Fibroblast of mammary gland (primary cell): ENCODE data around the gene POC1A.

ENCODE experiments used
- DNase-seq: peaks from one replicate; pipeline ENCODE4 v3.0.0-alpha.2; 2010; ENCODE audit warnings: low read depth
- H3K4me3 ChIP-seq: 2 replicates; pipeline ENCODE4 v1.5.1; 2011; ENCODE audit warnings: low read depth, mild to moderate bottlenecking, low read length, moderate library complexity; ENCODE audit not compliant: control insufficient read depth
- TF ChIP-seq, protein P1 (sequence below): conservative IDR thresholded peaks from 2 replicates; pipeline ENCODE4 v1.5.1; 2011; ENCODE audit warnings: low read depth, low read length, inconsistent platforms; ENCODE audit not compliant: control insufficient read depth, insufficient read depth

POC1A gene

DNA sequence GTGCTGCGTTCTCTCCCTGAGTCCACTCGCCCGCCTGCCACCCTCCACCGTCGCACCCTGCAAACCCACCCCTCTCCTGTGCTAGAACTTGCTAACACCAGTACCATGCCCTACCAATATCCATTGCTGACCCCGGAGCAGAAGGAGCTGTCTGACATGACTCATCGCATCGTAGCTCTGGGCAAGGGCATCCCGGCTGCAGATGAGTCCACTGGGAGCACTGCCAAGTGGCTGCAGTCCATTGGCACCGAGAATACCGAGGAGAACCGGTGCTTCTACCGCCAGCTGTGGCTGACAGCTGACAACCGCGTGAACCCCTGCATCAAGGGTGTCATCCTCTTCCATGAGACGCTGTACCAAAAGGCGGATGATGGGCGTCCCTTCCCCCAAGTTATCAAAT, 38.8 kb upstream of the POC1A start:
- TF ChIP-seq, protein P1, sequence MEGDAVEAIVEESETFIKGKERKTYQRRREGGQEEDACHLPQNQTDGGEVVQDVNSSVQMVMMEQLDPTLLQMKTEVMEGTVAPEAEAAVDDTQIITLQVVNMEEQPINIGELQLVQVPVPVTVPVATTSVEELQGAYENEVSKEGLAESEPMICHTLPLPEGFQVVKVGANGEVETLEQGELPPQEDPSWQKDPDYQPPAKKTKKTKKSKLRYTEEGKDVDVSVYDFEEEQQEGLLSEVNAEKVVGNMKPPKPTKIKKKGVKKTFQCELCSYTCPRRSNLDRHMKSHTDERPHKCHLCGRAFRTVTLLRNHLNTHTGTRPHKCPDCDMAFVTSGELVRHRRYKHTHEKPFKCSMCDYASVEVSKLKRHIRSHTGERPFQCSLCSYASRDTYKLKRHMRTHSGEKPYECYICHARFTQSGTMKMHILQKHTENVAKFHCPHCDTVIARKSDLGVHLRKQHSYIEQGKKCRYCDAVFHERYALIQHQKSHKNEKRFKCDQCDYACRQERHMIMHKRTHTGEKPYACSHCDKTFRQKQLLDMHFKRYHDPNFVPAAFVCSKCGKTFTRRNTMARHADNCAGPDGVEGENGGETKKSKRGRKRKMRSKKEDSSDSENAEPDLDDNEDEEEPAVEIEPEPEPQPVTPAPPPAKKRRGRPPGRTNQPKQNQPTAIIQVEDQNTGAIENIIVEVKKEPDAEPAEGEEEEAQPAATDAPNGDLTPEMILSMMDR: no peak
- H3K4me3 ChIP-seq: no peak overlapping the region
- DNase-seq: peak; percentile 67

DNA sequence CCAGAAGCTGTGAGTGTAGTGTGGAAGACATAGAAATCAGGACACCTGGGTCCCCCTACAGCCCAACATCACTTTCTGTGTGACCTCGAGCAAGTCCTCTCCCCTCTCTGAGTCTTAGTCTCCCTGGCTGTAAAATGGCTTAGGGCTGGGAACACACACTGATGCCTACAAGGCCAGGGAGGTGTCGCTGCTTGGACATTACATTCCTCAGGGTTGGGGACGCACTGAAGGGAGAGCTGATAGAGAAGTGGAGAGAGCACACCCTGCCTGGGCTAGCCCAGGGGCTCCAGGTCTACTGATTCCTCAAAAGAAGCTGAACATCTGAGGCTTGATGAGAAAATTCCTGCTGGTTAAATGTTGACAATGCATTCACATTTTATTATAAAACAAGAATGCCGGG, 37.4 kb upstream of the POC1A start:
- TF ChIP-seq, protein P1: no peak
- no peak overlapping the region for H3K4me3 ChIP-seq

DNA sequence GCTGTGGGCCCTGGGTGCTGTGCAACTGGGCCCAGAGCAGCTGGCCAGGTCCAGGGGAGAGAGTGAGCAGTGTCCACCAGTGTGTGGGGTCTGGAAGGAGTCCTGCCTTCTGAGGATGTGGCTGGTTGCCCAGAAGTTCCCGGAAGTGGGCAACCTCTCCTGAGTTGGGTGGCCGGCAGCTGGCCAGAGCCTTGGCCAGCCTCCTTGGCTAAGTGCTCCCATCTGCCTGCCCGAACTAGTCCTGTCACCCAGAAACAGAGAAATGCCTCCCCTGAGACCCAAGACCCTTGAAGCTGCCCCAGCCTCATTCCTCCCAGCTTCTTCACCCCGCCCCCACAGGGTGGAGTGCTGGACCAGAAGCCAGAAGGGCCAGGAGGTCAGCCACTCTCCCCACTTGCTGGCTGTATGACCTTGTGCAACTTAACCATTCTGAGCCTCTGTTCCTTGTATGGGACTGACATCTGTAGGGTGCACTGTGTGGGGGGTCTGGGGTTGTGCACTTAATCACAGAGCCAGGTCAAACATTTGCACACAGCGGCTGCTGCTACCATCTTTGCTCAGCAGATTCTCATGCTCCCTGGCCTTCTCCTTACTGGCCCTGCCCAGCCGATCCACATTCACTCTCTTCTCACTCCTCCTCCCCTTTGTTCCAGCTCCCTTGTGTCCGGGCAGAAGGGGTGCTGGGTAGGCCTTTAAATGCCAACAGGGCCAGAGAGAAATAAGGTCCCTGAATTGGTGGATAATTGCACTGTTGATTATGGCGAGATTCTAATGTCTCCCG, 36.3 kb upstream of the POC1A start:
- TF ChIP-seq, protein P1: no peak
- peak; percentile 73 for DNase-seq
- H3K4me3 ChIP-seq: no peak overlapping the region

More for the DNA sequence above, 37.4 kb upstream of the POC1A start:
- no peak for DNase-seq

DNA sequence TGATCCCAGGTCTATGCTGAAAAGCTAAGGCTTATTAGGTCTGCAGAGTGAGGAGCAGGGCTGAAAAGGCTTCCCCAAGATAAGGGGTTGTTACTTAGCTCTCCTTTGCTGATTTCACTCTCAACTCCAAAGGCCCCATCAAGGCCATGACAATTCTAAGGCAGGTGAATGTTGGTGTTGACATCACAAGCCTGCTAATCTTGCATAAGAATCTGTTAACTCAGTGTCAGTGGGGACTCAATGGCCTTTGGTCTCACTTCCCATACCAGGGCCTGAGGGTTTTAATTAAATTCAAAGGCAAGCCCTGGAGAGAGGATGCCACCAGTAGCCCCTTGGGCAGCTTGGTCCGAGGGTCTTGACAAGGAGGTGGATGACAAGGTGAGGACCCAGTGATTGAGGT, 34.3 kb upstream of the POC1A start:
- H3K4me3 ChIP-seq: no peak overlapping the region
- TF ChIP-seq, protein P1: no peak
- no peak for DNase-seq

DNA sequence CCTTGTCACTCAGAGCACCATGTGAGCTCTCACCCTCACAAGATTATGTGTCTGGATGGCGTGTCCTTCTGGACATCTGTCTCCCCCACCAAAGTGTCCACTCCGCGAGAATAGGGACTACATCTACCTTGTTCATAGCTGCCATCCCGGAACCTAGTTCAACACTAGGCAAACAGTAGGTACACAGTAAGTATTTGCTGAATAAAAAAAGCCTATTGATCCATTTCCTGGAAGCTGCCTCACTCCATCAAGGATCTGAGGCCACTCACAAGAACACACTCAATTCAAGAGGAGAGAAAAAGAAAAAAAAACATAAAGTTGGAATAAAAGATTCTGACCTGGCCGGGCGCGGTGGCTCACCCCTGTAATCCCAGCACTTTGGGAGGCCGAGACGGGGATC, 32.5 kb upstream of the POC1A start:
- no peak overlapping the region for H3K4me3 ChIP-seq
- DNase-seq: no peak
- TF ChIP-seq, protein P1: no peak

DNA sequence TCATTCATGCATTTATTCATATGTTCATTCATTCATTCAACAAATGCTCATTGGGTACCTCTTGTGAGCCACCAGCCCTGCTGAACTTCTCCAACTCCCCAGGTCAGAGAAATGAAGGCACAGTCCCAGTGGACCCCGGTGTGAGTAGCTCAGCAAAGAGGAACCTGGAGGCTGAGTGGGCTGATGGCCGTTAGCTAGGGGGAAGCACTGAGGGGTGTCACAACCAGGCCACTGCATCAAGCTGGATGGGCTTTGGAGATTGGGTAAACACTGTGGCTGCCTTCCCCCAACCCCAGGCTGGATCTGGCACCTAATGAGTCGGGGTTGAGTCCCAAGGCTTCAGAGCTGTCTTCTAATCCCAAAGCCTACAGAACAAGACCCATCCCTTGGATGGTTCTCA, 31.6 kb upstream of the POC1A start:
- H3K4me3 ChIP-seq: no peak overlapping the region
- TF ChIP-seq, protein P1: no peak
- DNase-seq: no peak
